Kidney (tissue), 14 donors: ENCODE results near the gene CTTNBP2. TPM values are rescaled to one million over a fixed set of nuclear protein-coding genes. Genes with fewer than 3 reads are reported as not detected.

Experiments used
- DNase-seq, 5 donors: peaks; one replicate each; pipeline ENCODE4 v3.0.0-alpha.2; 2013 to 2020
- FAIRE-seq: peaks from 2 replicates; lab custom pipeline; 2012; peaks lifted over from hg19 to GRCh38; lab: Jason Lieb, UNC
- H3K27ac ChIP-seq, 2 donors: one replicate each; pipeline ENCODE4 v1.7.0; 2013; ENCODE audit warnings: low read depth in 2 of 2, low read length in 2 of 2, inconsistent platforms in 1 of 2
- H3K27me3 ChIP-seq: one replicate; pipeline ENCODE4 v1.7.1; 2013; ENCODE audit warnings: low read length, inconsistent platforms; ENCODE audit not compliant: control insufficient read depth, insufficient read depth
- H3K36me3 ChIP-seq, 3 donors: one replicate each; pipeline versions ENCODE4 v1.7.0 to v1.7.1; 2013; ENCODE audit warnings: low read length in 3 of 3, control low read depth in 1 of 3, inconsistent platforms in 1 of 3; ENCODE audit not compliant: insufficient read depth in 3 of 3, control insufficient read depth in 2 of 3
- H3K4me1 ChIP-seq, 3 donors: one replicate each; pipeline versions ENCODE4 v1.7.0 to v1.7.1; 2013; ENCODE audit warnings: low read length in 3 of 3, inconsistent platforms in 1 of 3, low read depth in 1 of 3; ENCODE audit not compliant: control insufficient read depth in 2 of 3, insufficient read depth in 2 of 3
- H3K4me3 ChIP-seq, 3 donors: one replicate each; pipeline versions ENCODE4 v1.7.0 to v1.8.1; 2013; ENCODE audit warnings: low read length in 3 of 3, control low read depth in 1 of 3, inconsistent platforms in 1 of 3
- H3K9ac ChIP-seq, 3 donors: one replicate each; pipeline versions ENCODE4 v1.7.0 to v1.7.1; 2013; ENCODE audit warnings: low read length in 3 of 3, control low read depth in 1 of 3, inconsistent platforms in 1 of 3
- H3K9me3 ChIP-seq, 3 donors: one replicate each; pipeline versions ENCODE4 v1.7.0 to v1.7.1; 2013; ENCODE audit warnings: low read length in 3 of 3, control low read depth in 1 of 3, inconsistent platforms in 1 of 3; ENCODE audit not compliant: control insufficient read depth in 2 of 3, insufficient read depth in 1 of 3
- intact Hi-C: fragments of 100-400 bp; cut with DNase I; formaldehyde crosslinking; loops from one replicate; pipeline ENCODE4 v1.11.1; 2022
- polyA plus RNA-seq: library from polyadenylated mRNA; stranded (reverse); fragments of 350-450 nt; fragmentation: Illumina TruSeq; extraction: RNeasy Lipid Tissue Mini Kit (QIAGEN cat#74804); gene quantifications from one replicate; pipeline ENCODE4 v1.2.3, GENCODE V29; 2014; ENCODE audit warnings: low read depth, low replicate concordance; ENCODE audit not compliant: insufficient read depth
- total RNA-seq: library from RNA; stranded (reverse); fragmentation: NEBNext Ultra II Directional; extraction: Animal tissue kit (Norgen Biotek cat#: 25700); gene quantifications from one replicate; pipeline ENCODE4 v1.2.1, GENCODE V29; 2021
- TF ChIP-seq, protein P1 (sequence below): IDR thresholded peaks from 3 replicates; pipeline ENCODE4 v1.5.1; 2012; ENCODE audit warnings: mild to moderate bottlenecking, moderate library complexity, borderline replicate concordance; ENCODE audit not compliant: insufficient read depth; ENCODE audit errors: extremely low read depth
- donor health status: control.
- donor health status: control.
- donor health status: control.
- donor health status: control.
- donor health status: control.
- donor health status: DM: yes; HTN: yes; CAD: no.
- donor health status: Normal renal cell carcinoma (clear cell type).

CTTNBP2 gene
- total and polyA plus RNA-seq, 2 donors from 2014 or later: 3.8 to 41.1 TPM

DNA sequence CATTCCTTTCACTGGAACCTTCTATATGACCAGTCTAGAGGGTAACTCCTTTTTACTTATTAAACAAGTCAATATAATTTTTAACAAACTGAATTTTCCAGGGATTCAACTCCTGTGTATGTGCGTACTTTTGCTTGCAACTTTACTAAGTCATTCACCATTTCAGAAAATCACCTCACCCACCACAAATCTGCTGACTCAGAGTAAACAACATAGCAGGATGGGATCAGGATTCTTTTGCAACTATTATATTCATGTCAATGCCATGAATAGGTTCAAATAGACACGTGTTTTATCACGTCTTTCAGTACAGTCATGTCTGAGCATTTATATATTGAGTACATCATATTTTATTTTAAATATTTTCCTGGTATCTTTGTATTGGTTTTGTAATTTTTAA, 14.5 kb downstream of the CTTNBP2 start:
- intact Hi-C loops: no loop called here
- H3K4me1 ChIP-seq: no peaks in the 10 kb centered on the region
- H3K9me3 ChIP-seq: no peaks in the 10 kb centered on the region
- H3K27me3 ChIP-seq: no peaks in the 10 kb centered on the region
- H3K27ac ChIP-seq: no peak overlapping the region
- no peak overlapping the region for H3K9ac ChIP-seq
- TF ChIP-seq, protein P1, sequence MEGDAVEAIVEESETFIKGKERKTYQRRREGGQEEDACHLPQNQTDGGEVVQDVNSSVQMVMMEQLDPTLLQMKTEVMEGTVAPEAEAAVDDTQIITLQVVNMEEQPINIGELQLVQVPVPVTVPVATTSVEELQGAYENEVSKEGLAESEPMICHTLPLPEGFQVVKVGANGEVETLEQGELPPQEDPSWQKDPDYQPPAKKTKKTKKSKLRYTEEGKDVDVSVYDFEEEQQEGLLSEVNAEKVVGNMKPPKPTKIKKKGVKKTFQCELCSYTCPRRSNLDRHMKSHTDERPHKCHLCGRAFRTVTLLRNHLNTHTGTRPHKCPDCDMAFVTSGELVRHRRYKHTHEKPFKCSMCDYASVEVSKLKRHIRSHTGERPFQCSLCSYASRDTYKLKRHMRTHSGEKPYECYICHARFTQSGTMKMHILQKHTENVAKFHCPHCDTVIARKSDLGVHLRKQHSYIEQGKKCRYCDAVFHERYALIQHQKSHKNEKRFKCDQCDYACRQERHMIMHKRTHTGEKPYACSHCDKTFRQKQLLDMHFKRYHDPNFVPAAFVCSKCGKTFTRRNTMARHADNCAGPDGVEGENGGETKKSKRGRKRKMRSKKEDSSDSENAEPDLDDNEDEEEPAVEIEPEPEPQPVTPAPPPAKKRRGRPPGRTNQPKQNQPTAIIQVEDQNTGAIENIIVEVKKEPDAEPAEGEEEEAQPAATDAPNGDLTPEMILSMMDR: no peak
- no peaks in the 10 kb centered on the region for H3K36me3 ChIP-seq
- FAIRE-seq (no peak), DNase-seq (no peak)
- H3K4me3 ChIP-seq: no peak overlapping the region

DNA sequence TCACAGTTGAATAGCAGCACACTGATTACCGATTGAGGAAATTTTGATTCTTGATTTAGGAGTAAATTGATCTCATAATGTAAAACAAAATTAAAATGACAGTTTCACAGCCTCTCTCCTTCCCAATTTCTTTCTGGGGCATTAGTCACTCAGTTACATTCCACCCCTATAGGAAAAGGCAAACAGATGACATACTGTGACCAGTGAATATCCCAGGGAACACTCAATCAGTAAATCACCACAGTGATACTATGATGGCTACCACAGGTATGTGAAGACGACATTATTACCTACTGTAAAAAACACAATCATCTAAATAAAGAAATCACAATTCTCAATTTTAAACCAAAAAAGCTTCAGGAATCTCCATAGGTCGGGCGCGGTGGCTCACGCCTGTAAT, 15.5 kb downstream of the CTTNBP2 start:
- no peaks in the 10 kb centered on the region for H3K9me3 ChIP-seq
- no peak overlapping the region for H3K4me3 ChIP-seq
- FAIRE-seq (no peak), DNase-seq (no peak)
- TF ChIP-seq, protein P1: no peak
- no peaks in the 10 kb centered on the region for H3K27me3 ChIP-seq
- intact Hi-C loops: no loop called here
- H3K4me1 ChIP-seq: no peaks in the 10 kb centered on the region
- H3K27ac ChIP-seq: no peak overlapping the region
- H3K9ac ChIP-seq: no peak overlapping the region
- H3K36me3 ChIP-seq: no peaks in the 10 kb centered on the region

DNA sequence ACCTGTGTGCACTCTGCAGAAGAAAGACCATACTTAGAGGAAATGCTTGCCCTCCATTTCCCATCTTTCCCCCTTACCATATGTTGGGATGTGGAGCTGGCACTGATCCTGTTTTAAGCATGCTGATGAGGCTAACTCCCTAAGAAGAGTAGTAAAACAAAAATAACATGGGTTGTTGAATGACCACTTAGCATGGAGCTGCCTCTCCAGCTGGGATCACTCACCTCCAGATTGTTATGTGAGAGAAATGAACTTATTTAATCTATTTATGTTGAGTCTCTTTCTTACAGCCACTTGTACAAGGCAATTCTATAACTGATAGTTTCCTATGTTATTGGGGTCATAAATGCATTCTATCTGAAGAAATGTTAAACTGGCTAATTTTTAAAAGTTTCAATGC, 17.0 kb downstream of the CTTNBP2 start:
- intact Hi-C loops: no loop called here
- H3K27me3 ChIP-seq: no peaks in the 10 kb centered on the region

More for the DNA sequence above, 17.0 kb downstream of the CTTNBP2 start:
- TF ChIP-seq, protein P1: no peak
- Histone ChIP-seq H3K4me1 (no peaks in the 10 kb centered on the region), H3K4me3 (no peak overlapping the region), H3K9ac (no peak overlapping the region), H3K36me3 (no peaks in the 10 kb centered on the region), H3K9me3 (no peaks in the 10 kb centered on the region), H3K27ac (no peak overlapping the region)
- DNase-seq: peak in 1 of 5 donors; percentile 65
- no peak for FAIRE-seq
